Medulla oblongata (tissue), 1 donor: ENCODE results near the gene ZNF117.
A peak's percentile ranks its signal among the peaks of the same experiment; 100 is the strongest.
"Not testable (repeated sequence)": the region's sequence is repeated elsewhere in the genome, so short reads cannot be mapped to it uniquely, and the experiment has no call there.

Source experiments
- DNase-seq: peaks from one replicate; pipeline ENCODE4 v3.0.0-alpha.2; 2015; ENCODE audit errors: extremely low spot score

The ZNF117 gene

GRCh38 chr7:64997164-64997908 is 6.5 kb upstream of the ZNF117 start:
- DNase-seq: no peak

- DNase-seq: no peak
Observed at GRCh38 chr7:64996305-64996704, 5.5 kb upstream of the ZNF117 start.

GRCh38 chr7:64993901-64994300 is 3.1 kb upstream of the ZNF117 start:
- DNase-seq: no peak

GRCh38 chr7:64992971-64993370 is 2.1 kb upstream of the ZNF117 start:
- DNase-seq: no peak

GRCh38 chr7:64990216-64990615 is 620 bp downstream of the ZNF117 start:
- DNase-seq: no peak

GRCh38 chr7:64978497-64979203 is 12.2 kb downstream of the ZNF117 start:
- DNase-seq: no peak

GRCh38 chr7:64965594-64965993 is 25.2 kb downstream of the ZNF117 start:
- no peak for DNase-seq

GRCh38 chr7:64959072-64959747 is 31.6 kb downstream of the ZNF117 start:
- DNase-seq: no peak

- DNase-seq: peak; percentile 73
Observed at GRCh38 chr7:64951250-64951848, 39.5 kb downstream of the ZNF117 start.

GRCh38 chr7:64950673-64951072 is 40.2 kb downstream of the ZNF117 start:
- not testable (repeated sequence) for DNase-seq

- not testable (repeated sequence) for DNase-seq
Observed at GRCh38 chr7:64948774-64949173, 42.1 kb downstream of the ZNF117 start.

GRCh38 chr7:64947252-64948000 is 43.4 kb downstream of the ZNF117 start:
- no peak for DNase-seq

GRCh38 chr7:64946772-64947171 is 44.1 kb downstream of the ZNF117 start:
- DNase-seq: peak; percentile 4

GRCh38 chr7:64945503-64946175 is 45.2 kb downstream of the ZNF117 start:
- DNase-seq: no peak

- DNase-seq: not testable (repeated sequence)
Observed at GRCh38 chr7:64944667-64945502, 46.0 kb downstream of the ZNF117 start.

GRCh38 chr7:64940021-64940420 is 50.8 kb downstream of the ZNF117 start:
- DNase-seq: not testable (repeated sequence)

GRCh38 chr7:64938540-64938939 is 52.3 kb downstream of the ZNF117 start:
- DNase-seq: no peak

- DNase-seq: no peak
Observed at GRCh38 chr7:64934478-64934877, 56.4 kb downstream of the ZNF117 start.

- DNase-seq: not testable (repeated sequence)
Observed at GRCh38 chr7:64928252-64929187, 62.3 kb downstream of the ZNF117 start.
